ENCODE measurements around the gene BACE1.

DNA sequence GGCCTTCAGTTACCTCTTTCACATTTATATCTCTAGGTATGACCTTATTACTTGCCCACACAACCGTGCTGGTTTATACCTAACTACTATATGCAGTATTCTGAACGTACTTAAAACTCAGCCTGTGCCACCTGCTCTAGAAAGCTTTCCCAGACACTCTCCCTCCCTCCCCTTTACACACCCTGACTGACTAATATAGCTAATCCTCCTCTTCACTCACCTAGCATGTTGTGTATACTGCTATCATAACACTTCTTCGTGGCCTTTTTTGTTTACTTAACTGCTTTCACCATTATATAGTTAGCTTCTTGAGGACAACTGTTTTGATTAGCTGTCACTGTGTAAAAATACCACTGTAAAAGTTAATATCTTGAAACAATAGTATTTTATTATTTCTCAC, 60.1 kb downstream of the BACE1 start:
- TF ChIP-seq, protein P1, sequence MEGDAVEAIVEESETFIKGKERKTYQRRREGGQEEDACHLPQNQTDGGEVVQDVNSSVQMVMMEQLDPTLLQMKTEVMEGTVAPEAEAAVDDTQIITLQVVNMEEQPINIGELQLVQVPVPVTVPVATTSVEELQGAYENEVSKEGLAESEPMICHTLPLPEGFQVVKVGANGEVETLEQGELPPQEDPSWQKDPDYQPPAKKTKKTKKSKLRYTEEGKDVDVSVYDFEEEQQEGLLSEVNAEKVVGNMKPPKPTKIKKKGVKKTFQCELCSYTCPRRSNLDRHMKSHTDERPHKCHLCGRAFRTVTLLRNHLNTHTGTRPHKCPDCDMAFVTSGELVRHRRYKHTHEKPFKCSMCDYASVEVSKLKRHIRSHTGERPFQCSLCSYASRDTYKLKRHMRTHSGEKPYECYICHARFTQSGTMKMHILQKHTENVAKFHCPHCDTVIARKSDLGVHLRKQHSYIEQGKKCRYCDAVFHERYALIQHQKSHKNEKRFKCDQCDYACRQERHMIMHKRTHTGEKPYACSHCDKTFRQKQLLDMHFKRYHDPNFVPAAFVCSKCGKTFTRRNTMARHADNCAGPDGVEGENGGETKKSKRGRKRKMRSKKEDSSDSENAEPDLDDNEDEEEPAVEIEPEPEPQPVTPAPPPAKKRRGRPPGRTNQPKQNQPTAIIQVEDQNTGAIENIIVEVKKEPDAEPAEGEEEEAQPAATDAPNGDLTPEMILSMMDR (IDR thresholded peaks at IDR 0.05) = no peak
- no peak for TF ChIP-seq POLR2A (IDR thresholded peaks at IDR 0.05)
